DND-41 (cell line): ENCODE data around the gene AFF3.

ENCODE experiments used
- ATAC-seq: fragments of 200-7000 bp; cut with Tn5 transposase; 3 replicates; pipeline ENCODE4 v1.9.1; 2021; ENCODE audit warnings: low read depth; ENCODE audit not compliant: insufficient read depth
- DNase-seq: peaks from one replicate; pipeline ENCODE4 v3.0.0-alpha.2; 2020
- H2AFZ ChIP-seq: 2 replicates; pipeline ENCODE4 v1.6.0; 2012; ENCODE audit warnings: low read depth, low read length
- H3K27ac ChIP-seq: 2 replicates; pipeline ENCODE4 v1.5.1; 2012; ENCODE audit warnings: low read length, inconsistent platforms
- H3K27me3 ChIP-seq: fragments of 200-600 bp; sonication (generic); 2 replicates; pipeline ENCODE4 v1.6.0; 2012; ENCODE audit warnings: low read length, mild to moderate bottlenecking, inconsistent platforms; ENCODE audit not compliant: insufficient read depth, poor library complexity
- H3K36me3 ChIP-seq: 2 replicates; pipeline ENCODE4 v1.5.1; 2012; ENCODE audit warnings: low read length, inconsistent platforms; ENCODE audit not compliant: insufficient read depth
- H3K4me1 ChIP-seq: 2 replicates; pipeline ENCODE4 v1.5.1; 2012; ENCODE audit warnings: mild to moderate bottlenecking, low read length; ENCODE audit not compliant: insufficient read depth
- H3K4me2 ChIP-seq: 2 replicates; pipeline ENCODE4 v1.6.0; 2012; ENCODE audit warnings: mild to moderate bottlenecking, moderate library complexity, low read length, inconsistent platforms; ENCODE audit not compliant: insufficient read depth
- H3K4me3 ChIP-seq, 2 experiments: fragments of 200-600 bp in 1 of 2; shearing (Covaris generic) in 1 of 2; 2 replicates each; pipeline ENCODE4 v1.5.1; 2012 to 2016; ENCODE audit warnings: inconsistent platforms in 2 of 2, low read length in 2 of 2, mild to moderate bottlenecking in 2 of 2, low read depth in 1 of 2, moderate library complexity in 1 of 2
- H3K79me2 ChIP-seq: 2 replicates; pipeline ENCODE4 v1.6.0; 2012; ENCODE audit warnings: low read length, inconsistent platforms; ENCODE audit not compliant: insufficient read depth
- H3K9ac ChIP-seq: 2 replicates; pipeline ENCODE4 v1.6.0; 2012; ENCODE audit warnings: low read depth, mild to moderate bottlenecking, inconsistent platforms, low read length, moderate library complexity
- H3K9me3 ChIP-seq: 2 replicates; pipeline ENCODE4 v1.5.1; 2012; ENCODE audit warnings: low read length, moderate library complexity, mild to moderate bottlenecking, inconsistent platforms; ENCODE audit not compliant: insufficient read depth, severe bottlenecking
- H4K20me1 ChIP-seq: 2 replicates; pipeline ENCODE4 v1.6.0; 2012; ENCODE audit warnings: low read length; ENCODE audit not compliant: insufficient read depth
- EZH2 ChIP-seq: IDR thresholded peaks from 3 replicates; pipeline ENCODE4 v1.6.1; 2012; ENCODE audit warnings: borderline replicate concordance, low read depth, mild to moderate bottlenecking, moderate library complexity, low read length, inconsistent platforms; ENCODE audit not compliant: severe bottlenecking
- TF ChIP-seq, protein P1 (sequence below): IDR thresholded peaks from 2 replicates; pipeline ENCODE4 v1.5.1; 2012; ENCODE audit warnings: borderline replicate concordance, low read length, moderate library complexity, mild to moderate bottlenecking; ENCODE audit not compliant: poor library complexity, severe bottlenecking; ENCODE audit errors: extremely low read depth

The AFF3 gene

DNA sequence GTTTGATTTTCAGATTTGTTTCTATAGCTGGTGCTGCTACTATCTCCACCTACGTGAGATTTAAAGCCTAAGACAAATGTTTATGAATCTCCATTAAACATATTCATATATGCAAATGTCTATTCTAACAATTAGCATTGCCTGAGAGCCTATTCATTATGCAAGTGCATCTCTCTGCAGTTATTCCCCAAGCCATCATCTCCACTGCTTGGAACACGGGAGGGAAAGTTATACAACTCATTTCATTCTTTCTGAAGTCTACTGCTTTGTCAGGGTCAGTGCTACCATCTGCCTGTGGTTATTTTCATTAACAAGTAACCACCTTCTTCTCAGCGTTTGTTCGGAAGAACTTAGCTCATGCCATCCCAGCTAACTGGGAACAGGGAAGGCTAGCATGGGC, 463.8 kb downstream of the AFF3 start:
- Histone ChIP-seq H3K4me1 (no peaks in the 10 kb centered on the region), H3K4me2 (no peak overlapping the region), H3K79me2 (no peaks in the 10 kb centered on the region), H3K9me3 (no peaks in the 10 kb centered on the region), H3K9ac (no peak overlapping the region), H2AFZ (no peak overlapping the region), H3K4me3 (no peak overlapping the region), H4K20me1 (no peaks in the 10 kb centered on the region), H3K36me3 (no peaks in the 10 kb centered on the region), H3K27ac (no peak overlapping the region), H3K27me3 (no peaks in the 10 kb centered on the region)
- TF ChIP-seq, protein P1, sequence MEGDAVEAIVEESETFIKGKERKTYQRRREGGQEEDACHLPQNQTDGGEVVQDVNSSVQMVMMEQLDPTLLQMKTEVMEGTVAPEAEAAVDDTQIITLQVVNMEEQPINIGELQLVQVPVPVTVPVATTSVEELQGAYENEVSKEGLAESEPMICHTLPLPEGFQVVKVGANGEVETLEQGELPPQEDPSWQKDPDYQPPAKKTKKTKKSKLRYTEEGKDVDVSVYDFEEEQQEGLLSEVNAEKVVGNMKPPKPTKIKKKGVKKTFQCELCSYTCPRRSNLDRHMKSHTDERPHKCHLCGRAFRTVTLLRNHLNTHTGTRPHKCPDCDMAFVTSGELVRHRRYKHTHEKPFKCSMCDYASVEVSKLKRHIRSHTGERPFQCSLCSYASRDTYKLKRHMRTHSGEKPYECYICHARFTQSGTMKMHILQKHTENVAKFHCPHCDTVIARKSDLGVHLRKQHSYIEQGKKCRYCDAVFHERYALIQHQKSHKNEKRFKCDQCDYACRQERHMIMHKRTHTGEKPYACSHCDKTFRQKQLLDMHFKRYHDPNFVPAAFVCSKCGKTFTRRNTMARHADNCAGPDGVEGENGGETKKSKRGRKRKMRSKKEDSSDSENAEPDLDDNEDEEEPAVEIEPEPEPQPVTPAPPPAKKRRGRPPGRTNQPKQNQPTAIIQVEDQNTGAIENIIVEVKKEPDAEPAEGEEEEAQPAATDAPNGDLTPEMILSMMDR: no peak
- TF ChIP-seq EZH2: no peak
- DNase-seq (no peak), ATAC-seq (no peak)

DNA sequence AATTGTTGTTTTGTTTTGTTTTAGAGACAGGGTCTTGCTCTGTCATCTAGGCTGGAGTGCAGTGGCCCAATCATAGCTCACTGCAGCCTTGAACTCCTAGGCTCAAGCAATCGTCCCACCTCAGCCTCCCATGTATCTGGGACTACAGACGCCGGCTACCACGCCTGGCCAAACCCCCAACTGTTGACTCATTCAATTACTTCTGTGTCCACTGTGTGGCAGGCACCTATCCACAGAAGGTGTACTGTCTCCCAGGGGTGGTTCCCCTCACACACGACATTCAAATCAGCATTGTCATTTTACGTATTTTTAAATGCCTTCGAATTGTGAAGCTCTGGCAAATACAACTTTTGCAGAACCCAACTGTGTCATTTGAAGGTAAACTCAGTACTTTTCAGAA, 464.6 kb downstream of the AFF3 start:
- H3K79me2 ChIP-seq: no peaks in the 10 kb centered on the region
- no peak overlapping the region for H2AFZ ChIP-seq
- H3K27me3 ChIP-seq: no peaks in the 10 kb centered on the region
- H3K4me1 ChIP-seq: no peaks in the 10 kb centered on the region
- no peaks in the 10 kb centered on the region for H4K20me1 ChIP-seq
- TF ChIP-seq EZH2: no peak
- TF ChIP-seq, protein P1: no peak
- H3K4me3 ChIP-seq: no peak overlapping the region
- ATAC-seq (no peak), DNase-seq (no peak)
- no peak overlapping the region for H3K27ac ChIP-seq
- H3K4me2 ChIP-seq: no peak overlapping the region
- no peaks in the 10 kb centered on the region for H3K9me3 ChIP-seq
- H3K36me3 ChIP-seq: no peaks in the 10 kb centered on the region
- H3K9ac ChIP-seq: no peak overlapping the region

DNA sequence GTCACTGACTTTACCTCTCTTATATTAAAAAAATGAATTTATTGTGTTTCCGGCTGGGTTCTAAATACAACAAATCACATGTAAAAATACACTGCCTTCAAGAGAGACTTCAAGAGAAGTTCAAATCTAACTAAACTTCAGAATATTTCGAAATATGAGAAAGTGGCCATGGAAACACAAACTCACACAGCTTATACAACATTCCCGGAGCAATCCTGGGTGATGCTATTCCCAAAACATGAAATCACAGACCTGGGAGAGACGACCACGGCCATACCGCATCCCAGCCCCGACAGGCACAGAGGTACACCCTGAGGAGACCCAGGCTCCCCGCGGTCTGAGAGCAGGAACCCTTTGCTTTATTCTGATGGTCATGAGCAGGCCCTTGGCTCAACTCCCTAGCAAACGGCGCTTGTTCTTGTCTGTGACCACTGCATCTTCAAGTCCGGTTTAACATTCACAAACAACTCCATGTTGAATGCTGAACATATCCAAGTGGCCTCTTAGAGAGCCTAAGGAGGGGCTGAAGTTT, 467.2 kb downstream of the AFF3 start:
- no peak for TF ChIP-seq EZH2
- TF ChIP-seq, protein P1: no peak

DNA sequence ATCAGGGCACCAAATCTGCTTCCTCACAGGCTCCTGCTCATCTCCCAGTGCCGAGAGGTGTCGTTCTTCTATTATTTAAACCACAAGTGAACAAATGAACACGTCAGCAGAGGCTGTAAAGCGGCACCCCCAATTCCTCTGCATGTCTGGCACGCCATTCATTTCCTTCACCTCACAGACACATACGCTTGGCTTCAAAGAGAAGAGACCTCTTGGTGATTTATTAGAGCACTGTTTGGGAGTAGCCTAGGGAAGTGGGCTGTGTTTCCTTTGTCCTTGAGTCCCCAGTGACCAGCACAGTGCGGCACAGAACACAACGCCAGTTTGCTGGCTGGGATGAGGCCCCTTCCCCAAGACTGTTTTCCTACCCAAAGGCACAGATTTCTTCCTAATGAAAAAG, 468.3 kb downstream of the AFF3 start:
- ATAC-seq (no peak), DNase-seq (no peak)
- Histone ChIP-seq H3K4me2 (no peak overlapping the region), H2AFZ (no peak overlapping the region), H3K27me3 (no peaks in the 10 kb centered on the region), H4K20me1 (no peaks in the 10 kb centered on the region), H3K79me2 (no peaks in the 10 kb centered on the region), H3K27ac (no peak overlapping the region), H3K9ac (no peak overlapping the region), H3K4me1 (no peaks in the 10 kb centered on the region), H3K4me3 (no peak overlapping the region), H3K9me3 (no peaks in the 10 kb centered on the region), H3K36me3 (peaks cover 14% of the 10 kb centered on the region; the same call in 1 of the 2 replicates)
- no peak for TF ChIP-seq EZH2
- TF ChIP-seq, protein P1: no peak

More for the DNA sequence above, 467.2 kb downstream of the AFF3 start:
- DNase-seq (no peak), ATAC-seq (no peak)
- no peaks in the 10 kb centered on the region for H3K4me1 ChIP-seq
- no peaks in the 10 kb centered on the region for H3K9me3 ChIP-seq
- H3K27ac ChIP-seq: no peak overlapping the region
- H3K9ac ChIP-seq: no peak overlapping the region
- no peaks in the 10 kb centered on the region for H4K20me1 ChIP-seq
- H3K27me3 ChIP-seq: no peaks in the 10 kb centered on the region
- no peak overlapping the region for H3K4me3 ChIP-seq
- no peaks in the 10 kb centered on the region for H3K79me2 ChIP-seq
- H3K4me2 ChIP-seq: no peak overlapping the region
- no peak overlapping the region for H2AFZ ChIP-seq
- H3K36me3 ChIP-seq: peaks cover 3% of the 10 kb centered on the region; the same call in 1 of the 2 replicates
